ENCODE data around the gene MAGIX. TPM values are rescaled to one million over a fixed set of nuclear protein-coding genes. Genes with fewer than 3 reads are reported as not detected.
"Not testable (repeated sequence)": the region's sequence is repeated elsewhere in the genome, so short reads cannot be mapped to it uniquely, and the experiment has no call there.

Gene MAGIX
- total RNA-seq, 1 donor: 2.2 TPM

DNA sequence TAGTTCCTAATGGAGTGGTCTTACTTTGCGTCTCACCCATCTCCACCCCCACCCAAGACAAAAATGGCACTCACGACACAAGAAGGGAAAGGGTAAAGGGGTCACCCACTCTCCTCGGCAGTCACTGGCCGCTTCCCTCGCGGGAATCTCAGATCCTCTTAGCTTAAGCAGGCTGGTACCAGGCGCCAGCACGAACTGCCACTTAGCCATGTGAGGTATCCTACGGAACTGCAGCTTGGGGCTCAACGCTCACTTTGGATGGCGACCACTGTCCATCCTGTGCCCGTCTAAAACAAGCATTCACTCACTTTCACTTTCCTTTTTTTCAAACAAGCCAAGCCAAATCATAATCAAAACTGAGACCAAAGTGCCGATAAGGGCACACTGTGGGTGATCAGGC, 14.6 kb upstream of the MAGIX start:
- no peak overlapping the region for H3K4me3 ChIP-seq (ENCODE audit: low read depth, low read length)
- TF ChIP-seq, protein P1, sequence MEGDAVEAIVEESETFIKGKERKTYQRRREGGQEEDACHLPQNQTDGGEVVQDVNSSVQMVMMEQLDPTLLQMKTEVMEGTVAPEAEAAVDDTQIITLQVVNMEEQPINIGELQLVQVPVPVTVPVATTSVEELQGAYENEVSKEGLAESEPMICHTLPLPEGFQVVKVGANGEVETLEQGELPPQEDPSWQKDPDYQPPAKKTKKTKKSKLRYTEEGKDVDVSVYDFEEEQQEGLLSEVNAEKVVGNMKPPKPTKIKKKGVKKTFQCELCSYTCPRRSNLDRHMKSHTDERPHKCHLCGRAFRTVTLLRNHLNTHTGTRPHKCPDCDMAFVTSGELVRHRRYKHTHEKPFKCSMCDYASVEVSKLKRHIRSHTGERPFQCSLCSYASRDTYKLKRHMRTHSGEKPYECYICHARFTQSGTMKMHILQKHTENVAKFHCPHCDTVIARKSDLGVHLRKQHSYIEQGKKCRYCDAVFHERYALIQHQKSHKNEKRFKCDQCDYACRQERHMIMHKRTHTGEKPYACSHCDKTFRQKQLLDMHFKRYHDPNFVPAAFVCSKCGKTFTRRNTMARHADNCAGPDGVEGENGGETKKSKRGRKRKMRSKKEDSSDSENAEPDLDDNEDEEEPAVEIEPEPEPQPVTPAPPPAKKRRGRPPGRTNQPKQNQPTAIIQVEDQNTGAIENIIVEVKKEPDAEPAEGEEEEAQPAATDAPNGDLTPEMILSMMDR (IDR thresholded peaks at IDR 0.05; ENCODE audit: insufficient read depth, low read depth, low read length): no peak
- DNase-seq (ENCODE audit: low read depth): no peak

DNA sequence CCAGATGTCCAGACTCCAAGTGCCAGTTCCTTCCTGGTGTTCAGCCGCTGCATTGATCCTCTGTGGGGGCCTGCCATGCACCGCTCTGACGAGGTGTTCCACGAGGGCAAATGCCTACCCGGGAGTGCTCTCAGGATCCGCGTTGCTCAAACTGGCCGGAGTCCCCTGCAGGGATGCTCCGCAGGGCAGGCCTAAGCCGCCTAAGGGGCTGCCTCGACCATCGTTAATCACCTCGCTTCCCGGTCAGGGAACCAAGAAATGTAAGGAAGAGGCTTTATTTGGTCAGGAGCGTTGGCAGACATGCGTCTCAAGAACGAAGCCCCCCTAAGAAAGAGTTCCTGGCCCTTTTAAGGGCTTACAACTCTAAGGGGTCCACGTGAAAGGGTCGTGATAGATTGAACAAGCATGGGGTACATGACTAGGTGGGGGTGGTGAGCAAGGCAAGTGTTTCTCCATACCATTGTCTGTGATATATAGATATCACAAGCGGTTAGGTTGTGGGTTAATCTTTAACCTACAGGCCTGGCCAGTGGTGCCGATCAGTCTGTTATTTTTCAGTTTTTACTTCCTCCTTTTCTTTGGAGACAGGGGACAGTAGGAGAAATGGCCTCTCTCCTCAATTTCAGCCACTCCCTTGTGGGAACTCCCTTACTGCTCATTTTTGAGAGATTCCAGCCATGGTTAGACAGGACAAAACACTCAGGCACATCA, 14.0 kb upstream of the MAGIX start:
- DNase-seq (ENCODE audit: low read depth); H3K4me3 ChIP-seq (ENCODE audit: low read depth, low read length): not testable (repeated sequence)

DNA sequence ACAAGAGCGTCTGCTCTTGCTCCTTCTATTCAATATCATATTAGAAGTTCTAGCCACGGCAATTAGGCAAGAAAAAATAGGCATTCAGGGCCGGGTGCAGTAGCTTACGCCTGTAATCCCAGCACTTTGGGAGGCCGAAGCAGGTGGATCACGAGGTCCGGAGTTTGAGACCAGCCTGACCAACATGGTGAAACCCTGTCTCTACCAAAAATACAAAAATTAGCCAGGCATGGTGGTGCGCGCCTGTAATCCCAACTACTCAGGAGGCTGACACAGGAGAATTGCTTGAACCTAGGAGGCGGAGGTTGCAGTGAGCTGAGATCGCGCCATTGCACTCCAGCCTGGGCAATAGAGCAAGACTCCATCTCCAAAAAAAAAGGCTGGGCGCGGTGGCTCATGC, 13.3 kb upstream of the MAGIX start:
- not testable (repeated sequence) for H3K4me3 ChIP-seq (ENCODE audit: low read depth, low read length); DNase-seq (ENCODE audit: low read depth)

DNA sequence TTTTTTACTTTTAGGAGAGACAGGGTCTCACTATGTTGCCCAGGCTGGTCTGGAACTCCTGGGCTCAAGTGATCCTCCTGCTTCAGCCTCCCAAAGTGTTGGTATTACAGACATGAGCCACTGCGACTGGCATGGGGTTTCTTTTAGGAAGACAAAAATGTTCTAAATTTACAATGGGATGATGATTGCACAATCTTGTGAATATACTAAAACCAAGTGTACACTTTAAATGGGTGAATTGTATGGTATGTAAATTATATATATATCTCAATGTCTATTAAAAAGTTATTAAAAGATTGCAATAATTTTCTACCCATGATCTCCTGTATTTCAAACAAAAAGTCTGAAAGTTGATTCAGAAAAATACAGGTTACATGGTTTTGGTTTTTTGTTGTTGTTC, 9.1 kb upstream of the MAGIX start:
- no peak overlapping the region for H3K4me3 ChIP-seq (ENCODE audit: low read depth, low read length)
- TF ChIP-seq, protein P1 (IDR thresholded peaks at IDR 0.05; ENCODE audit: insufficient read depth, low read depth, low read length): no peak
- no peak for DNase-seq (ENCODE audit: low read depth)

DNA sequence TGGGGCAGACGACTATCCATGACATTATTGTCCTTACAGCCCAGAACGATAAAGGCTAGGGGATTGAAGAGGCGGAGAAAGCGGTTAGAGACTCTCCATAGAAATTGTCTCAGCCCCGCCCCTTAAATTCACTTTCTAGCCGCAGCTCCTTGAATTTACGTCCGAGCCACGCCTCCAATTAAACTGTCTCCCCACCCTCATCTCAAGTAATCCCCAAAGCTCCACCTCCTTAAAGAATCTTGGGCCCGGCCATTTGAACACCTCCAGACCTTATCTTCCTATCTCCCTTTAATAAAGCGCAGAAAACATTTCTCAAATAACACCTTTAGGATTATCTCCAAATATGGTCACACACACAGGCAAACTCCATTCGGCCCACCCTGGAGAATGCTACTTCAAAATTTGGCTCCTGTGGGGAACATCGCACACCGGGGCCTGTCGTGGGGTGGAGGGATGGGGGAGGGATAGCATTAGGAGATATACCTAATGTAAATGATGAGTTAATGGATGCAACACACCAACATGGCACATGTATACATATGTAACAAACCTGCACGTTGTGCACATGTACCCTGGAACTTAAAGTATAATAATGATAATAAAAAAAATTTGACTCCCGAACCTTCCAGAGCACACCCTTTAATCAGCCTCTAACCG, 7.2 kb upstream of the MAGIX start:
- DNase-seq (ENCODE audit: low read depth): peak; percentile 75
- TF ChIP-seq, protein P1 (IDR thresholded peaks at IDR 0.05; ENCODE audit: insufficient read depth, low read depth, low read length): no peak
- H3K4me3 ChIP-seq (ENCODE audit: low read depth, low read length): peak overlapping the region; percentile 59

DNA sequence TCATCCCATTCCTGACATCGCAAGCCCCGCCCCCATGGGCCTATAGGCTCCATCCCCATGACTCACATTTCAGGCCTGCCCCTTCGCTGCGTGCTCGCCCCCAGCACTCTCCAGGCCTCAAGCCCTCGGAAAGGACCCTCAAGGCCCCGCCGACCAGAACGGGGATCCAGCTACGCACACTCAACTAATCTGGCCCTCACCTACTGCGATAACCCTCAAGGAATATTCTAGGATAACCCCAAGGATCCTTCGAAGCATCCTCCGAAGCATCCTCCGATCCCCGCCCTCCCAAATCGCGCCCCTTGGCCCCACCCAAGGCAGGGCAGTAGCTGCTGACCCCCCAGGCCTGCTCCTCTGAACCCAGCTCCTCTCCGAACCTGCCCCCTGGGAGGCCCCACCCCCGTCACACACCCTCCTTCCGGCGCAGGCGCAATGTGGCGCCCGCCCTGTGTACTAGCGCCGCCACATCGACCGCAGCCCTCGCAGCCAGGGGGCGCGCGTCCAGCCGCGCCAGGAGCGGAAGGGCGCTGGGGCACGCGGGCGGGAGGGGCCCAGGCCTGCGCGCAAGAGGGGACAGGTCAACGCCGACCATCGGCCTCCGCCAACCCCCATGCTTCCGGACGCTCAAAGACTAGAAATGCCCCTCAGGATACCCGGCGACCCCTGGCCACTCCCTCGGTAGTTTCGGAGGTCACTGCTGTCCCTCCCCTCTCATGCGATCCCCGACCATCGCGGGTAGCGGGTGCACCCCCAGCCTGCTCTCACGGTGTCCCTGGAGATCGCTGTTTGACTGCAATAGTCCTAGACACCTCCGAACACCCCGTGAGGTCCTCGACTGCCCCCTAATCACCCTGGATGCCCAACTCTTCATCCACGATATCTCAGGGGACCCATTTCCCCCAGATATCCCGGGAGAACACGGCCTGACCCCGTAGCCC, 6.4 kb upstream of the MAGIX start:
- peak; percentile 89 for DNase-seq (ENCODE audit: low read depth)
- TF ChIP-seq, protein P1 (IDR thresholded peaks at IDR 0.05; ENCODE audit: insufficient read depth, low read depth, low read length): peak; percentile 60
- peak overlapping the region; percentile 59 for H3K4me3 ChIP-seq (ENCODE audit: low read depth, low read length)

DNA sequence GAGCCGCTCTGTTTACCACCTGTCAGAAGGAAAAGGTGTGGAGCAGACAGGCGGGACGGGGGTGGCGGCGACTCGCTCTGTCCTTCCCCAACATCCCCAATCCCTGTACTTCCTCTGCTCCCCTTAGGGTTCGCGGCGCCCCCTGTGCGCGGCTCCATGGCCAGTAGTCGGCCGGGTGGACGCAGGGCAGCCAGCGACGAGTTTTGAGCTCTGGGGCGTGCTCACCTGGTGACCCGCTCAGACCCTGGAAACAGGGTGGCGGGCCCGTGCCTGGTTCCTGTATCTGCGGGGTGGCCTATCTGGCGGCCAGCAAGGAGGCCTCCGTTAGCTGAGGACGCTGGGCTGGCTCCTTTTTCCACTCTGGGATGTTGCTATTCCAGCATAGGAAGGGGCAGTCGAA, 5.4 kb upstream of the MAGIX start:
- no peak for DNase-seq (ENCODE audit: low read depth)
- TF ChIP-seq, protein P1 (IDR thresholded peaks at IDR 0.05; ENCODE audit: insufficient read depth, low read depth, low read length): no peak
- H3K4me3 ChIP-seq (ENCODE audit: low read depth, low read length): no peak overlapping the region
